Natural killer cell (primary cell): Measurements from ENCODE around the gene DLK2. TPM values are rescaled to one million over a fixed set of nuclear protein-coding genes. Genes with fewer than 3 reads are reported as not detected.
"Not testable (repeated sequence)": the region's sequence is repeated elsewhere in the genome, so short reads cannot be mapped to it uniquely, and the experiment has no call there.

ENCODE experiments used
- ATAC-seq, 3 donors: fragments of 150-1000 bp in 2 of 3; fragments of 200-7000 bp in 1 of 3; cut with Tn5 transposase; 1 replicate in 1 of 3; 2 replicates in 2 of 3; pipeline ENCODE4 v1.10.0; 2021; ENCODE audit warnings: mild to moderate bottlenecking in 2 of 3, moderate library complexity in 2 of 3
- DNase-seq, 2 donors: peaks; one replicate each; pipeline versions ENCODE4 v3.0.0 to v3.0.0-alpha.2; 2013 to 2021; ENCODE audit warnings: mixed read lengths in 1 of 2
- H3K27ac ChIP-seq: one replicate; pipeline ENCODE4 v1.5.1; 2013; ENCODE audit warnings: mild to moderate bottlenecking, low read length
- H3K27me3 ChIP-seq: one replicate; pipeline ENCODE4 v1.6.1; 2013; ENCODE audit warnings: low read length; ENCODE audit not compliant: control insufficient read depth, insufficient read depth
- H3K36me3 ChIP-seq: one replicate; pipeline ENCODE4 v1.6.1; 2013; ENCODE audit warnings: low read length; ENCODE audit not compliant: control insufficient read depth, insufficient read depth
- H3K4me1 ChIP-seq: one replicate; pipeline ENCODE4 v1.6.1; 2013; ENCODE audit warnings: low read length; ENCODE audit not compliant: control insufficient read depth, insufficient read depth
- H3K4me3 ChIP-seq: one replicate; pipeline ENCODE4 v1.5.1; 2013; ENCODE audit warnings: low read length
- H3K9me3 ChIP-seq: one replicate; pipeline ENCODE4 v1.6.1; 2013; ENCODE audit warnings: low read length; ENCODE audit not compliant: control insufficient read depth, insufficient read depth
- H3K27ac Mint-ChIP-seq, 2 donors: one replicate each; pipeline ENCODE4 v1.8.0; 2022; ENCODE audit warnings: mild to moderate bottlenecking in 2 of 2, mixed read lengths in 2 of 2, moderate library complexity in 1 of 2
- H3K27me3 Mint-ChIP-seq, 2 donors: one replicate each; pipeline ENCODE4 v1.8.0; 2022; ENCODE audit warnings: low read depth in 2 of 2, mixed read lengths in 2 of 2
- H3K36me3 Mint-ChIP-seq: one replicate; pipeline ENCODE4 v1.8.0; 2022; ENCODE audit warnings: mixed read lengths
- H3K4me1 Mint-ChIP-seq, 2 donors: one replicate each; pipeline ENCODE4 v1.8.0; 2022; ENCODE audit warnings: mixed read lengths in 2 of 2
- H3K4me3 Mint-ChIP-seq: one replicate; pipeline ENCODE4 v1.8.0; 2022; ENCODE audit warnings: mild to moderate bottlenecking, moderate library complexity, mixed read lengths
- H3K9me3 Mint-ChIP-seq, 2 donors: one replicate each; pipeline ENCODE4 v1.8.0; 2022; ENCODE audit warnings: mixed read lengths in 2 of 2
- WGBS: methylation state at CpG from one replicate; pipeline ENCODE4 v1.1.7; 2013; ENCODE audit warnings: missing lambda C conversion rate; ENCODE audit not compliant: insufficient coverage; 5-methylcytosine and 5-hydroxymethylcytosine counted together
- intact Hi-C: fragments of 100-400 bp; cut with micrococcal nuclease; formaldehyde crosslinking; loops from one replicate; pipeline ENCODE4 v1.14.2; 2022
- total RNA-seq, 4 donors: library from RNA; stranded (reverse); fragments of 120-200 nt in 1 of 4; gene quantifications; one replicate each; pipeline versions ENCODE4 v1.2.3 to v1.2.4, GENCODE V29; 2013 to 2022
- TF ChIP-seq, protein P1 (sequence below): fragments of 200-600 bp; IDR thresholded peaks from one replicate; pipeline ENCODE4 v1.8.0; 2022; ENCODE audit warnings: antibody characterized with exemption

Gene DLK2
- total RNA-seq, 3 donors from 2014 or later (not counting 1 experiment from before 2014, with no cell fraction given): not detected

DNA sequence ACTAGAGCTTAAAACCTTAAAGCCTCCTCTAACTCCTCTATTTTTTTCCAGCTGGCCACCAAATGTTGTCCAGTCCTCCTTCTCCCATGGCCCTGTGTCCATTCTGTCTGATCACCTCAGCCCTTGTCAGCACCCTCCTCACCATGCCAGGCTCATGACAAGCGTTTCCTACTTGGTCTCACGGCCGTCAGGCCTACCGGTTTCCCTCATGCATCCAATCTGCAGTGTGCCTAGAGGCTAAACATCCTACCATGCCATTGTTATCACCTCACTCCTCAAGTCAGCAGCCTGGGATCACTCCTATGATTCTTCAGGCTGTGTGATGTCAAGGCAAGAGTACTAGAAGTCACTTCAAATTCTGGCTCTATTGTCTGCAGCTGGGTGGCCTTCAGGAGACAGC is 12.4 kb upstream of the DLK2 start:
- no peaks in the 10 kb centered on the region for H3K9me3 ChIP-seq
- no peaks in the 10 kb centered on the region for H3K4me1 ChIP-seq
- H3K9me3 Mint-ChIP-seq: no peaks in the 10 kb centered on the region
- H3K27me3 ChIP-seq: peaks cover 8% of the 10 kb centered on the region
- no peak overlapping the region for H3K4me3 Mint-ChIP-seq
- ATAC-seq: no peak
- H3K36me3 ChIP-seq: no peaks in the 10 kb centered on the region
- H3K4me1 Mint-ChIP-seq: no peaks in the 10 kb centered on the region
- intact Hi-C loops: no loop called here
- no peak overlapping the region for H3K27ac ChIP-seq
- TF ChIP-seq, protein P1, sequence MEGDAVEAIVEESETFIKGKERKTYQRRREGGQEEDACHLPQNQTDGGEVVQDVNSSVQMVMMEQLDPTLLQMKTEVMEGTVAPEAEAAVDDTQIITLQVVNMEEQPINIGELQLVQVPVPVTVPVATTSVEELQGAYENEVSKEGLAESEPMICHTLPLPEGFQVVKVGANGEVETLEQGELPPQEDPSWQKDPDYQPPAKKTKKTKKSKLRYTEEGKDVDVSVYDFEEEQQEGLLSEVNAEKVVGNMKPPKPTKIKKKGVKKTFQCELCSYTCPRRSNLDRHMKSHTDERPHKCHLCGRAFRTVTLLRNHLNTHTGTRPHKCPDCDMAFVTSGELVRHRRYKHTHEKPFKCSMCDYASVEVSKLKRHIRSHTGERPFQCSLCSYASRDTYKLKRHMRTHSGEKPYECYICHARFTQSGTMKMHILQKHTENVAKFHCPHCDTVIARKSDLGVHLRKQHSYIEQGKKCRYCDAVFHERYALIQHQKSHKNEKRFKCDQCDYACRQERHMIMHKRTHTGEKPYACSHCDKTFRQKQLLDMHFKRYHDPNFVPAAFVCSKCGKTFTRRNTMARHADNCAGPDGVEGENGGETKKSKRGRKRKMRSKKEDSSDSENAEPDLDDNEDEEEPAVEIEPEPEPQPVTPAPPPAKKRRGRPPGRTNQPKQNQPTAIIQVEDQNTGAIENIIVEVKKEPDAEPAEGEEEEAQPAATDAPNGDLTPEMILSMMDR: no peak
- H3K36me3 Mint-ChIP-seq: no peaks in the 10 kb centered on the region
- DNase-seq: no peak
- H3K27me3 Mint-ChIP-seq: peaks cover 9 to 25% of the 10 kb centered on the region in 2 donors
- H3K4me3 ChIP-seq: no peak overlapping the region
- WGBS: 85% methylated on average over 4 of the region's 4 CpGs
- H3K27ac Mint-ChIP-seq: peak overlapping the region in 1 of 2 donors; percentile 57

DNA sequence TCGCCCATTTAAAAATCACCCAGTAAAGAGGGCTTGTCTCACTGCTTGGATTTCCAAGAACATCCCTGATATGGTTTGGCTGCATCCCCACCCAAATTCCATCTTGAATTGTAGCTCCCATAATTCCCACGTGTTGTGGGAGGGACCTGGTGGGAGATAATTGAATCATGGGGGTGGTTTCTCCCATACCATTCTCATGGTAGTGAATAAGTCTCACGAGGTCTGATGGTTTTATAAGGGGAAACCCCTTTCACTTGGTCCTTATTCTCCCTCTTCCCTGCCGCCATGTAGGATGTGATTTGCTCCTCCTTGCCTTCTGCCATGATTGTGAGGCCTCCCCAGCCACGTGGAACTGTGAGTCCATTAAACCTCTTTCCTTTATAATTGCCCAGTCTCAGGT is 11.9 kb upstream of the DLK2 start:
- DNase-seq, H3K4me3 Mint-ChIP-seq, intact Hi-C loops: not testable (repeated sequence)

DNA sequence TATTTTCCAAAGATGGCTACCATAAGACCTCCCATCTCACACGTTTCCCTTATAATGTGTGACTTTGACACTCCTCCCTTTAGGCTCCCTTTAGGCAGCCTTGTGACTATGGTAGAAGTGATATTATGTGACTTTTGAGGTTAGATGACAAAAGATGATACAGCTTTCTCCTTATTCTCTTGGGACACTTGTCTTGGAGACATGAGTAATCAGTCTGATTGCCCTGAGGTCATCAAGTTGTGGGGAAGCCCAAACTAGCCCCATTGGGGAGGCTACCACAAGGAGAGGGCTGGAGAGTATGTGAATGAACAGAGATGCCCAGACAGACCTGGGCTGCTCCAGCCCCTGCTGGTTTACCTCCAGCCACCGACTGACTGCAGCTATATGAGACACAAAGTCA is 10.6 kb upstream of the DLK2 start:
- no peak overlapping the region for H3K4me3 Mint-ChIP-seq
- no peak overlapping the region for H3K27ac Mint-ChIP-seq
- H3K9me3 ChIP-seq: no peaks in the 10 kb centered on the region
- H3K4me1 ChIP-seq: no peaks in the 10 kb centered on the region
- H3K27ac ChIP-seq: no peak overlapping the region
- no peak overlapping the region for H3K4me3 ChIP-seq
- intact Hi-C loops: no loop called here
- no peaks in the 10 kb centered on the region for H3K4me1 Mint-ChIP-seq
- DNase-seq (no peak), ATAC-seq (no peak)
- no peaks in the 10 kb centered on the region for H3K36me3 Mint-ChIP-seq
- peaks cover 19 to 29% of the 10 kb centered on the region in 2 donors for H3K27me3 Mint-ChIP-seq
- TF ChIP-seq, protein P1: no peak
- WGBS: 71% methylated on average over 1 of the region's 2 CpGs
- H3K36me3 ChIP-seq: no peaks in the 10 kb centered on the region
- H3K27me3 ChIP-seq: peaks cover 12% of the 10 kb centered on the region
- no peaks in the 10 kb centered on the region for H3K9me3 Mint-ChIP-seq

More for the DNA sequence above, 11.9 kb upstream of the DLK2 start:
- Mint-ChIP-seq H3K27ac (peak overlapping the region in 1 of 2 donors; percentile 57), H3K27me3 (peaks cover 14 to 29% of the 10 kb centered on the region in 2 donors)
- H3K4me1 ChIP-seq, H3K9me3 Mint-ChIP-seq, ATAC-seq, H3K27ac ChIP-seq, H3K9me3 ChIP-seq, H3K36me3 Mint-ChIP-seq, H3K4me1 Mint-ChIP-seq, H3K36me3 ChIP-seq, H3K4me3 ChIP-seq: not testable (repeated sequence)
- WGBS: 75% methylated on average over 3 of the region's 5 CpGs
- H3K27me3 ChIP-seq: peaks cover 12% of the 10 kb centered on the region

DNA sequence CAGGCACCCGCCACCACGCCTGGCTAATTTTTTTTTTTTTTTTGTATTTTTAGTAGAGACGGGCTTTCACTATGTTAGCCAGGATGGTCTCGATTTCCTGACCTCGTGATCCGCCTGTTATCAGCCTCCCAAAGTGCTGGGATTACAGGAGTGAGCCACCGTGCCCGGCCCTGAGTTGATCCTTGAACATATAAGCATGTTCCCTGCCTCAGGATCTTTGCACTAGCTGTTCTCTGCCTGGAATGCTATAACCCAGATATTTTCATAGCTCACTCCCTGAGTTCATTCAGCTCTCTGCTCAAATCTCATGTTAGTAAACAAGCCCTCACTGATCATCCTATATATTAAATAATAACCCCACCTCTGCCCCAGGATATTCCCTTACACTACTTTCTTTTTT is 9.0 kb upstream of the DLK2 start:
- Histone ChIP-seq H3K4me1 (no peaks in the 10 kb centered on the region), H3K4me3 (no peak overlapping the region), H3K36me3 (no peaks in the 10 kb centered on the region), H3K9me3 (no peaks in the 10 kb centered on the region), H3K27ac (no peak overlapping the region), H3K27me3 (peaks cover 12% of the 10 kb centered on the region)
- TF ChIP-seq, protein P1: no peak
- Mint-ChIP-seq H3K9me3 (no peaks in the 10 kb centered on the region), H3K4me1 (no peaks in the 10 kb centered on the region), H3K36me3 (no peaks in the 10 kb centered on the region), H3K4me3 (no peak overlapping the region), H3K27ac (no peak overlapping the region), H3K27me3 (peaks cover 19 to 27% of the 10 kb centered on the region in 2 donors)
- no peak for DNase-seq
- intact Hi-C loops: no loop called here
- 91% methylated on average over 8 of the region's 8 CpGs for WGBS
- no peak for ATAC-seq
